Breast epithelium (tissue), 4 donors: ENCODE measurements around the gene RFLNA. TPM values are rescaled to one million over a fixed set of nuclear protein-coding genes. Genes with fewer than 3 reads are reported as not detected.
A peak's percentile ranks its signal among the peaks of the same experiment; 100 is the strongest.

Experiments
- DNase-seq, 2 donors: peaks; one replicate each; pipeline ENCODE4 v3.0.0-alpha.2; 2019; ENCODE audit warnings: low spot score in 2 of 2
- H3K27ac ChIP-seq, 2 donors: fragments of 200-600 bp; sonication (generic) in 1 of 2; one replicate each; pipeline ENCODE4 v1.5.1; 2016 to 2019; ENCODE audit warnings: mild to moderate bottlenecking in 1 of 2
- H3K27me3 ChIP-seq, 2 donors: fragments of 200-600 bp; sonication (generic) in 1 of 2; one replicate each; pipeline versions ENCODE4 v1.5.1 to v1.6.0; 2017 to 2019; ENCODE audit warnings: control low read depth in 1 of 2, mild to moderate bottlenecking in 1 of 2
- H3K36me3 ChIP-seq: fragments of 200-600 bp; one replicate; pipeline ENCODE4 v1.5.1; 2019
- H3K4me1 ChIP-seq, 2 donors: fragments of 200-600 bp; sonication (generic); one replicate each; pipeline ENCODE4 v1.5.1; 2016 to 2019; ENCODE audit warnings: control low read depth in 1 of 2
- H3K4me3 ChIP-seq, 3 donors: fragments of 200-600 bp; sonication (generic); 1 replicate in 2 of 3; 2 replicates in 1 of 3; pipeline ENCODE4 v1.5.1; 2016 to 2019; ENCODE audit warnings: mild to moderate bottlenecking in 3 of 3, moderate library complexity in 2 of 3
- H3K9me3 ChIP-seq, 2 donors: fragments of 200-600 bp; sonication (generic) in 1 of 2; one replicate each; pipeline ENCODE4 v1.5.1; 2016 to 2019; ENCODE audit warnings: control low read depth in 1 of 2
- POLR2A ChIP-seq: fragments of 450-650 bp; IDR thresholded peaks from one replicate; pipeline ENCODE4 v1.6.1; 2016; ENCODE audit warnings: antibody characterized with exemption, mild to moderate bottlenecking, moderate library complexity
- POLR2AphosphoS5 ChIP-seq, 3 donors: sonication (generic); formaldehyde crosslinking; IDR thresholded peaks; one replicate each; pipeline ENCODE4 v1.6.1; 2017; ENCODE audit warnings: antibody characterized with exemption in 3 of 3
- intact Hi-C: fragments of 100-400 bp; cut with DNase I; formaldehyde crosslinking; loops from one replicate; pipeline ENCODE4 v1.15.1; 2023; ENCODE audit warnings: low total_unique reads
- total RNA-seq, 3 donors: library from RNA; depleted of rRNA; stranded (reverse); fragments of >200 nt; gene quantifications; one replicate each; pipeline ENCODE4 v1.1.0, GENCODE V29; 2016
- TF ChIP-seq, protein P1 (sequence below), 3 donors: fragments of 450-650 bp; IDR thresholded peaks; one replicate each; pipeline ENCODE4 v1.5.1; 2016 to 2017; ENCODE audit warnings: antibody characterized with exemption in 3 of 3, mild to moderate bottlenecking in 3 of 3, moderate library complexity in 3 of 3

The RFLNA gene
- total RNA-seq: 10 to 100 TPM in 1 of 3 donors, 1 to 10 TPM in 1, not detected in 1; 1.3 to 11.4 TPM

GRCh38 chr12:124294780-124295341 lies at the start of gene RFLNA:
Gene RFLNA (plus strand): TSS chr12:124295093. CDS start chr12:124295430, 337 bp downstream.
- H3K36me3 ChIP-seq: no peaks in the 10 kb centered on the region
- TF ChIP-seq POLR2A (no peak), POLR2AphosphoS5 (IDR thresholded peaks at IDR 0.05) (no peak)
- TF ChIP-seq, protein P1, sequence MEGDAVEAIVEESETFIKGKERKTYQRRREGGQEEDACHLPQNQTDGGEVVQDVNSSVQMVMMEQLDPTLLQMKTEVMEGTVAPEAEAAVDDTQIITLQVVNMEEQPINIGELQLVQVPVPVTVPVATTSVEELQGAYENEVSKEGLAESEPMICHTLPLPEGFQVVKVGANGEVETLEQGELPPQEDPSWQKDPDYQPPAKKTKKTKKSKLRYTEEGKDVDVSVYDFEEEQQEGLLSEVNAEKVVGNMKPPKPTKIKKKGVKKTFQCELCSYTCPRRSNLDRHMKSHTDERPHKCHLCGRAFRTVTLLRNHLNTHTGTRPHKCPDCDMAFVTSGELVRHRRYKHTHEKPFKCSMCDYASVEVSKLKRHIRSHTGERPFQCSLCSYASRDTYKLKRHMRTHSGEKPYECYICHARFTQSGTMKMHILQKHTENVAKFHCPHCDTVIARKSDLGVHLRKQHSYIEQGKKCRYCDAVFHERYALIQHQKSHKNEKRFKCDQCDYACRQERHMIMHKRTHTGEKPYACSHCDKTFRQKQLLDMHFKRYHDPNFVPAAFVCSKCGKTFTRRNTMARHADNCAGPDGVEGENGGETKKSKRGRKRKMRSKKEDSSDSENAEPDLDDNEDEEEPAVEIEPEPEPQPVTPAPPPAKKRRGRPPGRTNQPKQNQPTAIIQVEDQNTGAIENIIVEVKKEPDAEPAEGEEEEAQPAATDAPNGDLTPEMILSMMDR (IDR thresholded peaks at IDR 0.05): no peak
- H3K4me1 ChIP-seq: peaks cover 6% of the 10 kb centered on the region in 2 donors
- H3K4me3 ChIP-seq: peak within 1 kb of the TSS; percentile 26 to 74 (median 64)
- peak within 1 kb of the TSS in 1 of 2 donors; percentile 39 for H3K27ac ChIP-seq
- H3K27me3 ChIP-seq: peaks cover 0 to 7% of the 10 kb centered on the region in 2 donors
- DNase-seq: no peak
- H3K9me3 ChIP-seq: no peaks in the 10 kb centered on the region
- intact Hi-C loops: no loop called here

DNA sequence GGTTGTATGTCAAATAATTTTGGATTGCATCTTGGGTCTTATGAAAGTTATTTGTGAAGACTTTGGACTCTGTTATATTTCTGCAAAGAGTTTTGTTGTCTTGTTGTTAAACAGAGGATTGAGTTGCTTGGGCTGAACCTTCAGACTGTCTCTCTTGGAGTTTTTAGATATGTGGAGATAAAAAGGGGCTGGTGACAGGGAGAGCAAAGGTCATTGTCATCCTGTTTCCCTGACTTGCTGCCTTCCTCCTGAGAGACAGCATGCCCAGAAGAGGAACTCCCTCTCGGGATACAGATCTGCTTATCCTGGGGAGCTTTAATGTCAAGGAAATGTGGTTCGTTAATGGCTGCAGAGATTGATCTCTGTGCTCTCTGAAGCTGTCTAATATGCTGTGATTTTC lies 47.6 kb upstream of the RFLNA start:
- intact Hi-C loops: no loop called here
- no peaks in the 10 kb centered on the region for H3K27me3 ChIP-seq
- no peak overlapping the region for H3K4me3 ChIP-seq
- H3K9me3 ChIP-seq: peaks cover 11 to 15% of the 10 kb centered on the region in 2 donors
- no peak for DNase-seq
- H3K27ac ChIP-seq: no peak overlapping the region
- no peaks in the 10 kb centered on the region for H3K36me3 ChIP-seq
- TF ChIP-seq POLR2A (no peak), POLR2AphosphoS5 (IDR thresholded peaks at IDR 0.05) (no peak)
- TF ChIP-seq, protein P1 (IDR thresholded peaks at IDR 0.05): no peak
- peaks cover 0 to 9% of the 10 kb centered on the region in 2 donors for H3K4me1 ChIP-seq

DNA sequence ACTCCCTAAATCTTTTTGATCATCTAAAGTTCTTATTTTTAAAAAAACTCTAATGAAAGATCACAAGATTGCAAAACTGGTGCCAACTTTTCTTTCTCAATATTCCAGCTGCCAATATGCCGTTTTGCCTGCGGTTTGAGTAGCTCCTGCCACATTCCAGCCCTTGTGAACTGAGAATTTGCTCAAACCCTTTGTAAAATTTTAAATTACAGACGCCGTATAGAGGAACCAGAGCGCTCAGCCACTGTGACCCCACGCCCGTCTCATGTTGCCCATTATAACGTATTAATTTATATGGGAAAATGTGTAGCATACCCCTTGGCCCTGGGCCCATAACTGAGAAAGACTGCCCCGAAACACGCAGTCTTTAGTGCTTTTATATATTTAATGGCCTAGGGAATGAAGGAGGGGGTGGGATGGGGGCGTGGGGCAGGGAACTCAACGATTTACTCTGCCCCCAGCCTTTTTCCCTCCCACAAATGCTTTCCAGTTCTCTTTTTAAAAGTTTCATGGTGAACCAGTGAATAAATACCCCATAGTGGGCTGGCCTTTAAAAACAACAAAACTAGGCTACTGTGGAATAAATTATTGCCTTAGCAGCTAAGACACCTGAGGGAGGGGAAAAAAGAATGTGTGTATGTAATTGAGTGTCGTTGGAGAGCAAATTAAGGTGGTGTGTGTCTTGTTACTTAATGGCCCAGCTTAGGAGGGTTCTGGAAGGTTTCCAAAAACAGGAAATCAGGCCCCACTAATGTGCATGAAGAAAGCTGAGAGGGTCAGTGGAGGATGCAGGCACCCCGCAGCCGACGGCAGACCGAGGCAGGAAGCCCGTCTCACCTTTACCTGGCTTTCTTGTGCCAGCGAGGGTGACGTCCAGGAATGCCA lies 45.7 kb upstream of the RFLNA start:
- Histone ChIP-seq H3K36me3 (no peaks in the 10 kb centered on the region), H3K27me3 (no peaks in the 10 kb centered on the region), H3K9me3 (peaks cover 11 to 15% of the 10 kb centered on the region in 2 donors), H3K27ac (peak overlapping the region in 1 of 2 donors; percentile 17), H3K4me3 (no peak overlapping the region), H3K4me1 (peaks cover 0 to 9% of the 10 kb centered on the region in 2 donors)
- intact Hi-C loops: no loop called here
- no peak for TF ChIP-seq POLR2AphosphoS5 (IDR thresholded peaks at IDR 0.05)
- DNase-seq: peak in 1 of 2 donors; percentile 26

DNA sequence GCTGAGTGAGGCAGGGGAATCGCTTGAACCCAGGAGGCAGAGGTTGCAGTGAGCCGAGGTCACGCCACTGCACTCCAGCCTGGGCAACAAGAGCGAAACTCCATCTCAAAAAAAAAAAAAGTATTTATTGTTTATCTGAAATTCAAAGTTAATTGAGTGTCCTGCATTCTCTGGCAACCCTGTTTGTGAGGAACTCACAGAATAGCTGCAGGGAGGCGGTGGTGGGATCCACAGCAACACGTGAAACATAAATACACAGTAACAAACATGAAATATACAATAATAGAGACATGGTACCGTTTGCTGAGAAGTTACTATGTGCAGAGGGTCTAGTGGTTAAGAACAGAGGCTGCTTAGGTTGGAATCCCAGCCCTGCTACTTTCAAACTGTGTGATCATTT lies 43.7 kb upstream of the RFLNA start:
- Histone ChIP-seq H3K9me3 (peaks cover 11 to 14% of the 10 kb centered on the region in 2 donors), H3K4me1 (peaks cover 0 to 9% of the 10 kb centered on the region in 2 donors), H3K27me3 (no peaks in the 10 kb centered on the region), H3K27ac (no peak overlapping the region), H3K36me3 (no peaks in the 10 kb centered on the region), H3K4me3 (no peak overlapping the region)
- intact Hi-C loops: no loop called here
- TF ChIP-seq, protein P1 (IDR thresholded peaks at IDR 0.05): no peak
- TF ChIP-seq POLR2AphosphoS5 (IDR thresholded peaks at IDR 0.05): no peak
- no peak for TF ChIP-seq POLR2A
- no peak for DNase-seq

GRCh38 chr12:124252964-124253363 lies 41.9 kb upstream of the RFLNA start:
- Histone ChIP-seq H3K4me1 (peaks cover 0 to 9% of the 10 kb centered on the region in 2 donors), H3K4me3 (no peak overlapping the region), H3K27me3 (no peaks in the 10 kb centered on the region), H3K9me3 (no peaks in the 10 kb centered on the region), H3K36me3 (no peaks in the 10 kb centered on the region), H3K27ac (no peak overlapping the region)
- DNase-seq: no peak
- TF ChIP-seq POLR2AphosphoS5 (IDR thresholded peaks at IDR 0.05) (no peak), POLR2A (no peak)
- TF ChIP-seq, protein P1 (IDR thresholded peaks at IDR 0.05): no peak
- intact Hi-C loops: no loop called here
